Adipocyte (in vitro differentiated cells): ENCODE data around the gene SELENOI.
"Not testable (repeated sequence)": the region's sequence is repeated elsewhere in the genome, so short reads cannot be mapped to it uniquely, and the experiment has no call there.

Experiments
- DNase-seq: peaks from one replicate; pipeline ENCODE4 v3.0.0-alpha.2; 2015; ENCODE audit warnings: low read depth
- H3K27me3 ChIP-seq: replicated peaks from 2 replicates; pipeline ENCODE4 v1.7.0; 2013; ENCODE audit warnings: mild to moderate bottlenecking, low read length, moderate library complexity; ENCODE audit not compliant: control insufficient read depth, insufficient read depth
- H3K36me3 ChIP-seq: 2 replicates; pipeline ENCODE4 v1.7.0; 2013; ENCODE audit warnings: low read length, mild to moderate bottlenecking, moderate library complexity; ENCODE audit not compliant: control insufficient read depth, insufficient read depth, severe bottlenecking
- H3K4me1 ChIP-seq: 2 replicates; pipeline ENCODE4 v1.7.0; 2013; ENCODE audit warnings: mild to moderate bottlenecking, low read length, moderate library complexity; ENCODE audit not compliant: control insufficient read depth, insufficient read depth
- H3K4me3 ChIP-seq: 2 replicates; pipeline ENCODE4 v1.7.0; 2013; ENCODE audit warnings: mild to moderate bottlenecking, low read length, moderate library complexity
- H3K9ac ChIP-seq: 2 replicates; pipeline ENCODE4 v1.7.0; 2013; ENCODE audit warnings: mild to moderate bottlenecking, low read length, moderate library complexity
- H3K9me3 ChIP-seq: 2 replicates; pipeline ENCODE4 v1.7.0; 2013; ENCODE audit warnings: mild to moderate bottlenecking, low read length, moderate library complexity; ENCODE audit not compliant: control insufficient read depth

Gene SELENOI

DNA sequence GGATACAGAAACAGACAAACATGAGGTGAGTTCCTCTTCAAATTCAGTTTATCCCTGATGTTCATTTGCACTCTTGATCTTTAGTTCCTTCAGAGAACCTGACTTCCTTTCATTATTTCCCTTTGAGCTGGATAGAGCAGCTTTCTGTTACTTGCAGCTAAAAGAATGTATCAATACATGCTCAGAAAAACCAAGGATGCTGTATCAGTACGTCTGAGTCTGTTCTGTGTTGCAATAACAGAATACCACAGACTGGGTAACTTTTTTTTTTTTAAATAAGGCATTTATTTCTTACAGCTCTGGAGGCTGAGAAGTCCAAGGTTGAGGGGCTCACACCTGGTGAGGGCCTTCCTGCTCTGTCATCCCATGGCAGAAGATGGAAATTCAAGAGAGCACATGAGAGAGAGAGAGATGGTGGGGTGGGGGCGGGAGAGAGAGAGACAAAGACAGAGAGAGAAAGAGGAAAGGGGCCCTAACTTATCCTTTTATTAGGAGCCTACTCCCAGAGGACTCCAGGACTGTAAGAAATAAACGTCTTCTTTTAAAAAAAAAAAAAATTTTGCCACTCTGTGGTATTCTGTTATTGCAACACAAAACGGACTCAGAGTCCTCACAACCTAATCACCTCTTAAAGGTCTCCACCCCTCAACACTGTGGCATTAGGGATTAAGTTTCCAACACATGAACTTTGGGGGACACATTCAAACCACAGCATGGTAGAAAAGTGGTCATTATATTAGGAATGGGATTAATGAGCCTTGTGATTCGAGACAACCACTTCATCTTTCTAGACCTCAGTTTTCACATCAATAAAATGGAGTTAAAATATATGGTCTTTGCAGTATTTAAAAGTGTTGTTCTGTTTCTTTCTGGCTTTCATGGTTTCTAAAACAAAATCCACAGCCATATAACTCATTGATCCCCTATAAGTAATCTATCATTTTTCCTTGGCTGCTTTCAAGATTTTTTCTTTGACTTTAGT, 18.4 kb upstream of the SELENOI start:
- Histone ChIP-seq H3K4me1 (peaks cover 27% of the 10 kb centered on the region), H3K4me3 (no peak overlapping the region), H3K36me3 (no peaks in the 10 kb centered on the region), H3K9me3 (no peaks in the 10 kb centered on the region), H3K27me3 (no peaks in the 10 kb centered on the region), H3K9ac (peak overlapping the region; percentile 11)
- peak; percentile 67 for DNase-seq

DNA sequence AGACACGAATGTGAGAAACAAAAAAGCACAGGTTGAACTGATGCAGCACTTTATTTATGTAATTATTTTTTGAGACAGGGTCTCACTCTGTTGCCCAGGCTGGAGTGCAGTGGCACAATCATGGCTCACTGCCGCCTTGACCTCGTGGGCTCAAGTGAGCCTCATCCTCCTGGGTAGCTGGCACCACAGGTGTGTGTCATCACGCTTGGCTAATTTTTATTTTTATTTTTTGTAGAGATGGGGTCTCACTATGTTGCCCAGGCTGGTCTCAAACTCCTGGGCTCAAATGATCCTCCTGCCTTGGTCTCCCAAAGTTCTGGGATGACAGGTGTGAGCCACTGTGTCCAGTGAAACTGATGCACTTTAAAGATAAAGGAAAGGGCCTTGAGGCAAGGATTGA, 16.9 kb upstream of the SELENOI start:
- H3K9me3 ChIP-seq, DNase-seq, H3K27me3 ChIP-seq, H3K36me3 ChIP-seq, H3K4me3 ChIP-seq, H3K9ac ChIP-seq: not testable (repeated sequence)
- H3K4me1 ChIP-seq: peaks cover 27% of the 10 kb centered on the region

DNA sequence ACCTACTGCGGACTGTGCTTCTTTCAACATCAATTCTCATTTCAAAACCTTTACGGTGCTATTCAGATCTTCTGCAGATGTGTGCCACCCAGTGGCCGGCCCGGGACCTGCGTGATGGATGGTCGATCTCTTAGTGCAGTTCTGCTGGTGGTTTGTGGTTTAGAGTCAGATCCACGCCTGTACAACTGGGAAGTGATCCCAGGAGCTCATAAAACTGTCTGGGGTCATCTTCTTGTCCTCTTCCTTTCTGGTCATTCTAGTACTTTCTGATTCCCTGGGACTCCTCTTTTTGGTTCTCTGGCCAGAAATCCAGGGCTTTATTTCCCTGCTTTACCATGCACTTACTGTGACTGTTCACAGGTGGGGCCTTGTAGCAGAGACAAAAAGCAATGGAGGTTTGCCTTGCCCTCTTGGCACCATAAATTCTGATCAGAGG, 15.8 kb upstream of the SELENOI start:
- DNase-seq: peak; percentile 95
- no peaks in the 10 kb centered on the region for H3K9me3 ChIP-seq
- H3K9ac ChIP-seq: peak overlapping the region; percentile 36
- no peaks in the 10 kb centered on the region for H3K36me3 ChIP-seq
- H3K4me1 ChIP-seq: peaks cover 27% of the 10 kb centered on the region
- no peaks in the 10 kb centered on the region for H3K27me3 ChIP-seq
- H3K4me3 ChIP-seq: no peak overlapping the region

DNA sequence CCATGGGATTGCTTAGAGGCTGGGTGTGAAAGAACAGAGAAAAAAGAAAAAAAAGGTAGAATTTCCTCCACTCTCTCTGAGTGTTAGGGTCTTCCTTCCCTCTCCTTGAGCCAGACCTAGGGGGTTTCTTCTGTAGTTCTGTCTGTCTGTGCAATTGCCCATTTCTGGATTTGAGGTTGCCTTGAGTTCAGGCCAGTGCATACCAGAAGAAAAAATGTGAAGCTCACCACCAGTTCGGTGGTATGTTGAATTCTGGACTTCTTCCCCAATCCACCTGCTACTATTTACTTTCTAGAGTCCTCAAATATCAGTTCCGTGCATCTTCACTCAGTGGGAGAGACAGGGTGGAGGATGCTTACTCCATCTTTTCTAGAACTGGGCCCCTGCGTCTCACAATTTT, 15.3 kb upstream of the SELENOI start:
- no peaks in the 10 kb centered on the region for H3K9me3 ChIP-seq
- peak; percentile 19 for DNase-seq
- H3K36me3 ChIP-seq: no peaks in the 10 kb centered on the region
- H3K4me3 ChIP-seq: no peak overlapping the region
- H3K27me3 ChIP-seq: no peaks in the 10 kb centered on the region
- peak overlapping the region; percentile 36 for H3K9ac ChIP-seq
- H3K4me1 ChIP-seq: peaks cover 27% of the 10 kb centered on the region

DNA sequence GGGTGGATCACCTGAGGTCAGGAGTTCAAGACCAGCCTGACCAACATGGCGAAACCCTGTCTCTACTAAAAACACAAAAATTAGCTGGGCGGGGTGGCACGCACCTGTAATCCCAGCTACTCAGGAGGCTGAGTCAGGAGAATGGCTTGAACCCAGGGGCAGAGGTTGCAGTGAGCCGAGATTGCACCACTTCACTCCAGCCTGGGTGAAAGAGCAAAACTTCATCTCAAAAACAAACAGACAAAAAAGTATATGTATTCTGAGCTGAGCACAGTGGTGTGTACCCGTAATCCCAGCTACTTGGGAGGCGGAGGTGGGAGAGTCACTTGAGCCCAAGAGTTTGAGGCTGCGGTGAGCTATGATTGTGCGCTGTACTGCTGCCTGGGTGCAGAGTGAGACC, 14.6 kb upstream of the SELENOI start:
- not testable (repeated sequence) for H3K4me3 ChIP-seq, DNase-seq, H3K27me3 ChIP-seq, H3K36me3 ChIP-seq, H3K9ac ChIP-seq, H3K9me3 ChIP-seq
- peaks cover 21% of the 10 kb centered on the region for H3K4me1 ChIP-seq

DNA sequence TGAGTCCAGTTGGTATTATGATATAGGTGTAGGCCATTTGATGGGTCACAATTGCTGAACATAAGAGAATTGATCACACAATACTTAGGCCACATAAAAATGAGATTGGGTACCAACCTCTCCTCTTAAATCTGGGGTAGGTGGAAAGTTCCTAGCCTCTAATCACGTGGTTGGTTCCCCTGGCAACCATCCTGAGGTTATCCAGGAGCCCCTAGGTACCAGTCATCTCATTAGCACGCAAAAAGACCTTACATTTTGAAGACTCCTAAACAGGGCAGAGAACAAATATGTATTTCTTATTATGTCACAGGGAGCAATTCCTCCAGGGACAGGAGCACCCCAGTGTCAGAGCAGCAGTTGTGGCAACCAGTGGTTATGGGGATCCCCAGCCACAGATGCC, 12.7 kb upstream of the SELENOI start:
- Histone ChIP-seq H3K4me1 (peaks cover 6% of the 10 kb centered on the region), H3K27me3 (no peaks in the 10 kb centered on the region), H3K36me3 (no peaks in the 10 kb centered on the region), H3K4me3 (no peak overlapping the region), H3K9ac (no peak overlapping the region), H3K9me3 (no peaks in the 10 kb centered on the region)
- no peak for DNase-seq

DNA sequence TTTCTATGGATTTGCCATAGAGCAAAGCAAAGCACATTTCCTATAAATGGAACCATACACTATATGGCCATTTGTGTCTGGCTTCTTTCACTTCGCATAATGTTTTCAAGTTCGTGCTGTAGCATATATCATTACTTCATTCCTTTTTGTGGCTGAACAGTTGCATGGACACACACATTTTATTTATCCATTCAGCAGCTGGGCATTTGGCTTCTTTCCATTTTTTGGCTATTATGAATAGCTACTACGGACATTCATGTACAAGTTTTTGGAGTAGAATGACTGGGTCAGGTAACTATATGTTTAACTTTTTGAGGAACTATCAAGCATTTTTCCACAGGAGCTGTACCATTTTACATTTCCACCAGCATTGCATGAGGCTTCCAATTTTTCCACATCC, 10.7 kb upstream of the SELENOI start:
- no peak overlapping the region for H3K9ac ChIP-seq
- H3K4me1 ChIP-seq: peaks cover 3% of the 10 kb centered on the region
- no peak overlapping the region for H3K4me3 ChIP-seq
- H3K9me3 ChIP-seq: no peaks in the 10 kb centered on the region
- H3K36me3 ChIP-seq: no peaks in the 10 kb centered on the region
- DNase-seq: no peak
- H3K27me3 ChIP-seq: no peaks in the 10 kb centered on the region

DNA sequence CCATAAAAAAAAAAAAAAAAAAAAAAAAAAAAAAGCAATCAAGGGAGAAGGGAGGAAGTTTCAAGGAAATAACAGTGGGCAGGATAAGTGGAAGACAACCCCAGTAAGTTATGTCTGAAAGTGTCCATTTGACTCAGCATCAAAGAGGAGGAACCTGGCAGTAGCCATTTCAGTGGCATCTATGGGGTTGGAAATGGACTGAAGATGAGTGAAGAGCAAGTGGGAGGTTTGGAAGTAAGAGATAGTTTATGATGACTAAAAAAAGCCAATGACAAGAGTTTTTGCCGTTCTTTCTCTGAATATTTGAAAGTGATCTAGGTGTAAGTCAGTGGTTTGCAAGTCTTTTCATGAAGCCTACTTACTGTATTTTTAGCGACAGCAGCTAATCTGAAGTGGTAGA, 9.2 kb upstream of the SELENOI start:
- no peak overlapping the region for H3K4me3 ChIP-seq
- H3K9ac ChIP-seq: no peak overlapping the region
- H3K36me3 ChIP-seq: no peaks in the 10 kb centered on the region
- DNase-seq: no peak
- no peaks in the 10 kb centered on the region for H3K9me3 ChIP-seq
- no peaks in the 10 kb centered on the region for H3K27me3 ChIP-seq
- H3K4me1 ChIP-seq: no peaks in the 10 kb centered on the region

DNA sequence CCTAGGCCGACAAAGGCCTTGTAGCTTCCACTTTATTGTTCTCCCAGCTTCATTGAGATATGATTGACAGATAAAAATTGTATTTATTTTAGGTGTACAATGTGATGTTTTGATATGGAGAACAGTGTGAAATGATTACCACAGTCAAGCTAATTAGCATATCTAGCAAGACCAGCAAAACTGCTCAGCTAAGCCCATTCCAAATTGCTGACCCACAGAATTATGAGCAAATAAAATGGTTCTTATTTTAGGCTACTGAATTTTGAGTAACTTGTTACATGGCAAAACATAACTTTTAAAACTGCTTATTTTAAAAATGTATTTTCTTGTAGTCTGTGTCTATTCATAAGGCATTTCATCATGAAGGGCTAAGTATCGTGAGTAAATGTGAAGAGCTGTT, 8.6 kb upstream of the SELENOI start:
- H3K4me1 ChIP-seq: no peaks in the 10 kb centered on the region
- no peak for DNase-seq
- H3K9ac ChIP-seq: no peak overlapping the region
- no peak overlapping the region for H3K4me3 ChIP-seq
- no peaks in the 10 kb centered on the region for H3K9me3 ChIP-seq
- H3K27me3 ChIP-seq: no peaks in the 10 kb centered on the region
- no peaks in the 10 kb centered on the region for H3K36me3 ChIP-seq

DNA sequence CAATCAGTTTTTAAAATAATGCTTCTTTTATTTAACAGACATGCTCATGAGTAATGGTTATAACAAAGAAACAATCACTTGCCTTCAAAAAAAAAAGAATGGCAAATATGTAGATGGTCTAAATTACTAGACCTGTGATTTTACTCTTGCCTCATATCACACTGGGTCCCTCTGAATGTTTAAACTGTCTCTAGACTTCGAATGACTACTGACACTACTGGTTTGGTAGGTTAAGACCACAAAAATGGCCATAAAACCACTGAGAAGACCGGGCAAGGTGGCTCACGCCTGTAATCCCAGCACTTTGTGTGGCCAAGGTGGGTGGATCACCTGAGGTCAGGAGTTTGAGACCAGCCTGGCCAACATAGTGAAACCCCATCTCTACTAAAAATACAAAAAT, 5.1 kb upstream of the SELENOI start:
- DNase-seq: no peak
- Histone ChIP-seq H3K4me1 (peaks cover 11% of the 10 kb centered on the region), H3K4me3 (no peak overlapping the region), H3K9me3 (no peaks in the 10 kb centered on the region), H3K27me3 (no peaks in the 10 kb centered on the region), H3K36me3 (no peaks in the 10 kb centered on the region), H3K9ac (no peak overlapping the region)

DNA sequence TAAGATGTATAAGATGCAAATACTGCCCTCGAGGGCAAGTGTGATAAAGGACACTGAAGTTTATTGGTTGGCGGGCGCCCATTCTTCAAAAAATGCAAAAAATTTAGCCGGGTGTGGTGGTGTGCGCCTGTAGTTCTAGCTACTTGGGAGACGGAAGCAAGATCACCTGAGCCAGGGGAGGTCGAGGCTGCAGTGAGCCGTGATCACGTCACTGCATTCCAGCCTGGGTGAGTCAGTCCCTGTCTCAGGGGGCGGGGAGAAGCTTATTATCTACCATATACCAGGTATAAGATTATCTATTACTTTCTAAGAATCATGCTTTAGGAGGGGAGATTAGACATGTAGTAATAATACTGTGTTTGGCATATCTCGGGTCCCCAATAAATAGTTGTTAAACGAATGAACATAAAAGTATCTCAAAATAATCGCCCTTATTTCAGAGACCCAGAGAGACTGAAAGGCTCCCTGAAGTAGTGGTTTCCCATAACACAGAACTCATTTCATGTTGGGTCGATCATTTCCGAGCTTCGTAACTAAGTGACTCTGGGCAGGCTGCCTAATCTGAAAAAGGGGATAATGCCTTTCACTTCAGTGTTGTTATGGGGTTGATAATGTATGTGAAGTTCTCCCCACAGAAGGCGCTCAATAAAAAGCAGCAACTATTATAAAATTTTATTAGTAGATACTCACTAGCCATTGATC, 1.2 kb upstream of the SELENOI start:
- H3K27me3 ChIP-seq: no peaks in the 10 kb centered on the region
- peak; percentile 34 for DNase-seq
- H3K9me3 ChIP-seq: no peaks in the 10 kb centered on the region
- H3K4me1 ChIP-seq: peaks cover 26% of the 10 kb centered on the region
- peak overlapping the region; percentile 97 for H3K9ac ChIP-seq
- H3K36me3 ChIP-seq: no peaks in the 10 kb centered on the region
- peak overlapping the region; percentile 95 for H3K4me3 ChIP-seq
